ENCODE data around the gene KLF9. TPM values are rescaled to one million over a fixed set of nuclear protein-coding genes. Genes with fewer than 3 reads are reported as not detected.

KLF9 gene
- total and polyA plus RNA-seq, 4 experiments from 2014 or later, result 1.3 to 20.6 (median 11.3) TPM

DNA sequence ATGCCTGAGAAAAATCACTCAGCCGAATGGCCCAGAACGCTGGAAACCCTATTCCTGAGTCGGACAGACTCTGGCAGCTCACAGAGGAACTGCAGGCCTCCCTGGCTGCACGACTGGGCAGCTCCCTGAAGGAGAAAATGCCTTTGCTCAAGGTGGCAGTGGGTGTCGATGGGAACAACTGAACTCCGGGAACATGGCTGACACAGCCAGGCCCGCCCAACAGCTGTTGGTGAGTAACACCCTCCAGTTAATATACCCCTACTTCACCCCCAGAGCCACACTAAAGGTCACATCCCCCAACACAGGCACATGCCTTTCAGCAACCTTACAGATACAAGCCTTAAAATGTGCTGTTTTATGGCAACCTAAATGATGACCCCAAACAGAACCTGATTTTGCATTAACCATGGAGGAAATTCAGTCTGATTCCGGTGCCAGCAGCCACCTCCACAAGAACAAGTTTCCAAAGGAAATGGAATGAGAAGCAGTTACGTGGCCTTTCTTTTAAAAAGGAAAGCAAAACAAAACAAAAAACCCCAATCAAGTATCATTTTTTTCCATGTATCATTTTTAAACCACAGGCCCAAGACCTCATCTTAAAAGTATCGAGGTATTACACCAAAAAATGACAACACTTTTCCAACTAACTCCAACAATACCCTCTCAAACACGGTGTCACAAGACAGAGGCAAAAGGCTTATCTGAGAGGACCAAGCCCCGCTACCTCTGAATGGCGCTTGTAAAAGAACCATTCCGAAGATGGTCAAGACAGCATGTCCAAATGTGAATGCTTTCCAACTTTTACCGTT, 3.1 kb downstream of the KLF9 start:
- H3K27ac Mint-ChIP-seq, result peak overlapping the region; percentile 96 to 100 (median 98)
- CTCF ChIA-PET (ENCODE audit: partially characterized antibody), result interaction anchor here (0.6 to 1.7 kb wide), 9 partner anchors 9 to 191 kb away, joined by 3 to 13 read pairs (median 4); no protein-coding TSS in a partner anchor
- no peaks in the 10 kb centered on the region for H3K27me3 ChIP-seq (ENCODE audit: insufficient read depth, low read length)
- H3K9me3 Mint-ChIP-seq, result peaks cover 0 to 3% (median 0%) of the 10 kb centered on the region in 8 donors
- POLR2A ChIA-PET (ENCODE audit: partially characterized antibody), result interaction anchor here (1.0 to 5.9 kb wide), 17 partner anchors 9 to 191 kb away, joined by 3 to 104 read pairs (median 8); partner anchors contain the start of gene SMC5
- peaks cover 65% of the 10 kb centered on the region for H3K4me1 ChIP-seq (ENCODE audit: insufficient read depth, low read length)
- H3K36me3 ChIP-seq (ENCODE audit: insufficient read depth, low read length), result no peaks in the 10 kb centered on the region
- H3K4me3 Mint-ChIP-seq, result peak overlapping the region; percentile 94 to 100 (median 99)
- peak; percentile 55 to 72 (median 57) for DNase-seq
- peaks cover 44 to 75% (median 59%) of the 10 kb centered on the region in 4 donors for H3K4me1 Mint-ChIP-seq
- H3K27ac ChIP-seq (ENCODE audit: low read depth, low read length), result peak overlapping the region; percentile 98
- intact Hi-C loops (cut with micrococcal nuclease), result loop anchor here (1.0 to 10.0 kb wide), 12 partner anchors 9 to 1951 kb away; partner anchors contain the start of genes ABHD17B, APBA1, C9orf85 and CEMIP2
- H3K27me3 Mint-ChIP-seq, result peaks cover 0 to 2% of the 10 kb centered on the region in 2 donors
- H3K36me3 Mint-ChIP-seq, result peaks cover 0 to 23% of the 10 kb centered on the region in 2 donors
- H3K9me3 ChIP-seq (ENCODE audit: control insufficient read depth in 1 of 2, low read length in 2 of 2), result no peaks in the 10 kb centered on the region
- H3K4me3 ChIP-seq (ENCODE audit: low read length in 2 of 2), result peak overlapping the region; percentile 78 to 95

DNA sequence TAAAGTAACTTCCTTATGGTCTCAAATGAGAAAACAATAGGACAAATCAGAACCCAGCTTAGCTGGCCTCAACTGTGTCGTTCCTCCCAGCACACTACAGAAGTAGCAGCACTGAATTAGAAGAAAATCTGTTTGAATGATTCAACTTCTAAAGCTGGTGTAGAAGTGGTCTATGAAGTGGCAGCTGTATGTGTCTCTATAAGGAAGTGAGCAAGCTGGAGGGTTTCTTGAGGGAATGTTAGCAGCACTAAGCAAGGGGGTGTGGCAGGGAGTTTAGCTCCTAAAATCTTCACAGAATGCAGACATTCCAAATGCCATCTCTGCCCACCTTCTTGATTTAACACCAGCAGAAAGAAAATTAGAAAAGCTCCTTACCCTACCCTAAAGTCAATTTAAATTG, 4.1 kb downstream of the KLF9 start:
- H3K27ac ChIP-seq (ENCODE audit: low read depth, low read length), result peak overlapping the region; percentile 98
- Mint-ChIP-seq H3K9me3 (peaks cover 0 to 3% (median 0%) of the 10 kb centered on the region in 8 donors), H3K36me3 (peaks cover 0 to 23% of the 10 kb centered on the region in 2 donors), H3K4me1 (peaks cover 53 to 83% (median 67%) of the 10 kb centered on the region in 4 donors), H3K4me3 (peak overlapping the region; percentile 94 to 100 (median 99)), H3K27ac (peak overlapping the region; percentile 73 to 100 (median 98)), H3K27me3 (peaks cover 0 to 2% of the 10 kb centered on the region in 2 donors)
- no peaks in the 10 kb centered on the region for H3K27me3 ChIP-seq (ENCODE audit: insufficient read depth, low read length)
- peak overlapping the region; percentile 78 to 95 for H3K4me3 ChIP-seq (ENCODE audit: low read length in 2 of 2)
- no peaks in the 10 kb centered on the region for H3K36me3 ChIP-seq (ENCODE audit: insufficient read depth, low read length)
- ChIA-PET CTCF (ENCODE audit: partially characterized antibody) (interaction anchor here (0.7 to 1.6 kb wide), 7 partner anchors 8 to 192 kb away, joined by 3 to 13 read pairs (median 3); no protein-coding TSS in a partner anchor), POLR2A (ENCODE audit: partially characterized antibody) (interaction anchor here (1.1 to 5.9 kb wide), 7 partner anchors 9 to 153 kb away, joined by 3 to 104 read pairs (median 10); no protein-coding TSS in a partner anchor)
- DNase-seq, result no peak
- intact Hi-C loops (cut with micrococcal nuclease), result loop anchor here (1.0 to 10.0 kb wide), 12 partner anchors 12 to 1952 kb away; partner anchors contain the start of genes ABHD17B, APBA1, C9orf85 and CEMIP2
- peaks cover 74% of the 10 kb centered on the region for H3K4me1 ChIP-seq (ENCODE audit: insufficient read depth, low read length)
- H3K9me3 ChIP-seq (ENCODE audit: control insufficient read depth in 1 of 2, low read length in 2 of 2), result no peaks in the 10 kb centered on the region

DNA sequence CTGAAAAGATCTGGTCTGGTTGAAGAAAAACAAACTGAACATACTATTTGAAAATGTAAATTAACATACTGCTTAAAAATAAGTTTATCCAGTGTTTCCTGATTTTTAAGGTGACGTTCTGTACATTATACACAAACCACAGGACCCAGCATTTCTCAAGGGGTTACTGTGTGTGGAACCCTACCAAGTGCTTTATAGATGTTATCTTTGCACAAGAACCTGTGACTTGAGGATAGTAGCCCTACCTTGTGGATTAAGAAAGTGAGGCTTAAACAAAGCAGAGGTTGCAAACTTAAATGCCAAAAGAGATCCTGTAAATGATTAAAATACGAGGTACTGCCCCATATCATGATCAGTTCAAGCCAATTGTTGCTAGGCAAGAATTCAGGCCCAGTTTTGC, 4.7 kb downstream of the KLF9 start:
- Histone ChIP-seq H3K9me3 (ENCODE audit: control insufficient read depth in 1 of 2, low read length in 2 of 2) (no peaks in the 10 kb centered on the region), H3K4me3 (ENCODE audit: low read length in 2 of 2) (no peak overlapping the region), H3K36me3 (ENCODE audit: insufficient read depth, low read length) (no peaks in the 10 kb centered on the region), H3K4me1 (ENCODE audit: insufficient read depth, low read length) (peaks cover 72% of the 10 kb centered on the region), H3K27ac (ENCODE audit: low read depth, low read length) (peak overlapping the region; percentile 98), H3K27me3 (ENCODE audit: insufficient read depth, low read length) (no peaks in the 10 kb centered on the region)
- intact Hi-C loops (cut with micrococcal nuclease), result loop anchor here (1.0 to 10.0 kb wide), 12 partner anchors 11 to 1953 kb away; partner anchors contain the start of genes ABHD17B, APBA1, C9orf85 and CEMIP2
- Mint-ChIP-seq H3K27me3 (peaks cover 0 to 2% of the 10 kb centered on the region in 2 donors), H3K36me3 (peaks cover 0 to 23% of the 10 kb centered on the region in 2 donors), H3K4me1 (peaks cover 59 to 83% (median 70%) of the 10 kb centered on the region in 4 donors), H3K27ac (peak overlapping the region in 5 of 7 donors; percentile 8 to 100 (median 73)), H3K4me3 (peak overlapping the region; percentile 1 to 100 (median 98)), H3K9me3 (peaks cover 0 to 3% (median 0%) of the 10 kb centered on the region in 8 donors)
- CTCF ChIA-PET (ENCODE audit: partially characterized antibody), result interaction anchor here (0.9 to 1.6 kb wide), 2 partner anchors 9 to 193 kb away, joined by 3 to 7 read pairs; no protein-coding TSS in a partner anchor
- POLR2A ChIA-PET (ENCODE audit: partially characterized antibody), result interaction anchor here (1.5 to 5.9 kb wide), 5 partner anchors 8 to 154 kb away, joined by 8 to 104 read pairs (median 14); no protein-coding TSS in a partner anchor
- no peak for DNase-seq

GRCh38 chr9:70409280-70409679, 5.2 kb downstream of the KLF9 start:
- H3K4me1 ChIP-seq (ENCODE audit: insufficient read depth, low read length), result peaks cover 70% of the 10 kb centered on the region

DNA sequence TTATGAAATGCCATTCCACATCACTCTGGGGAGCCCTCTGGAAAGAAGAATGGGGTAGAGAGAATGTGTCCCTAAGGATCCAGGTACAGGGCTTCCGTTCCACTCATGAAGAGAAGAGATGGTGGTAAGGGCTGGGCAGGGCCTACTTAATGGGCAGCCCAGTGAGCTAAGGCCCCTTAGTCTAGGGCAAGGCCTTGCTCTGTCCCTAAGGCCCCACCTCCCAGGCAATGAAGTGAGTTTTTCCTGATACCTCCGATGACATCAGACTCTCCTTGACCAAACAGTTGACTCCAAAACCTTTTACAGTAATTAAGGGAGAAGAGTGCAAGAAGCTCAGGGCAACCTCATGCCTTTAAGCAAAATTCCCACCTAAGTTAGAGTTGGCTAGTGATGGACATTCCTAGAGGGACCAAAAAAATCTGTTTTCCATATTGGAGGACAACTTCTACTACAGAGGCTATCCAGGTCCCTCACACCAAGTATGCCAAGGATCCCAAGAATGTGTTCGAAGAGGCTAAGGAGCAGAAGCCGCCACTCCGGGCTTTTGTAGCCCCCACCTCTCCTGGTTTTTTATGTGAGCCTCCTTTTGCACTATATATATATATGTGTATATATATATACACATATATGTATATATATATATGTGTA, 5.9 kb downstream of the KLF9 start:
- H3K4me3 ChIP-seq (ENCODE audit: low read length in 2 of 2), result no peak overlapping the region
- H3K27ac ChIP-seq (ENCODE audit: low read depth, low read length), result no peak overlapping the region
- peaks cover 0 to under 1% (median 0%) of the 10 kb centered on the region in 8 donors for H3K9me3 Mint-ChIP-seq
- intact Hi-C loops (cut with micrococcal nuclease), result no loop called here
- H3K27ac Mint-ChIP-seq, result peak overlapping the region in 2 of 7 donors; percentile 30 to 81
- peaks cover 59 to 81% (median 69%) of the 10 kb centered on the region in 4 donors for H3K4me1 Mint-ChIP-seq
- no peaks in the 10 kb centered on the region for H3K9me3 ChIP-seq (ENCODE audit: control insufficient read depth in 1 of 2, low read length in 2 of 2)
- H3K27me3 ChIP-seq (ENCODE audit: insufficient read depth, low read length), result no peaks in the 10 kb centered on the region
- CTCF ChIA-PET (ENCODE audit: partially characterized antibody), result interaction anchor here (1.1 to 2.2 kb wide), 7 partner anchors 10 to 194 kb away, joined by 3 to 7 read pairs (median 4); no protein-coding TSS in a partner anchor
- POLR2A ChIA-PET (ENCODE audit: partially characterized antibody), result interaction anchor here (1.5 to 7.1 kb wide), 4 partner anchors 9 to 18 kb away, joined by 4 to 100 read pairs (median 42); no protein-coding TSS in a partner anchor
- no peaks in the 10 kb centered on the region for H3K36me3 ChIP-seq (ENCODE audit: insufficient read depth, low read length)
- no peak for DNase-seq
- H3K27me3 Mint-ChIP-seq, result no peaks in the 10 kb centered on the region
- H3K4me1 ChIP-seq (ENCODE audit: insufficient read depth, low read length), result peaks cover 72% of the 10 kb centered on the region
- H3K4me3 Mint-ChIP-seq, result peak overlapping the region in 4 of 8 donors; percentile 0 to 68 (median 8)
- H3K36me3 Mint-ChIP-seq, result peaks cover 0 to 18% of the 10 kb centered on the region in 2 donors

More at GRCh38 chr9:70409280-70409679, 5.2 kb downstream of the KLF9 start:
- DNase-seq, result no peak
- Histone ChIP-seq H3K27ac (ENCODE audit: low read depth, low read length) (no peak overlapping the region), H3K27me3 (ENCODE audit: insufficient read depth, low read length) (no peaks in the 10 kb centered on the region), H3K36me3 (ENCODE audit: insufficient read depth, low read length) (no peaks in the 10 kb centered on the region), H3K9me3 (ENCODE audit: control insufficient read depth in 1 of 2, low read length in 2 of 2) (no peaks in the 10 kb centered on the region), H3K4me3 (ENCODE audit: low read length in 2 of 2) (no peak overlapping the region)
- Mint-ChIP-seq H3K9me3 (peaks cover 0 to 3% (median 0%) of the 10 kb centered on the region in 8 donors), H3K27ac (peak overlapping the region in 1 of 7 donors; percentile 22), H3K36me3 (peaks cover 0 to 23% of the 10 kb centered on the region in 2 donors), H3K27me3 (peaks cover 0 to 2% of the 10 kb centered on the region in 2 donors), H3K4me1 (peaks cover 56 to 81% (median 68%) of the 10 kb centered on the region in 4 donors), H3K4me3 (peak overlapping the region in 2 of 8 donors; percentile 13 to 40)
- intact Hi-C loops (cut with micrococcal nuclease), result no loop called here
- POLR2A ChIA-PET (ENCODE audit: partially characterized antibody), result interaction anchor here (2.3 to 5.2 kb wide), 2 partner anchors 10 to 11 kb away, joined by 14 to 100 read pairs; no protein-coding TSS in a partner anchor
- CTCF ChIA-PET (ENCODE audit: partially characterized antibody), result interaction anchor here (1.5 kb wide), 1 partner anchor 9 kb away, joined by 3 read pairs; no protein-coding TSS in a partner anchor

DNA sequence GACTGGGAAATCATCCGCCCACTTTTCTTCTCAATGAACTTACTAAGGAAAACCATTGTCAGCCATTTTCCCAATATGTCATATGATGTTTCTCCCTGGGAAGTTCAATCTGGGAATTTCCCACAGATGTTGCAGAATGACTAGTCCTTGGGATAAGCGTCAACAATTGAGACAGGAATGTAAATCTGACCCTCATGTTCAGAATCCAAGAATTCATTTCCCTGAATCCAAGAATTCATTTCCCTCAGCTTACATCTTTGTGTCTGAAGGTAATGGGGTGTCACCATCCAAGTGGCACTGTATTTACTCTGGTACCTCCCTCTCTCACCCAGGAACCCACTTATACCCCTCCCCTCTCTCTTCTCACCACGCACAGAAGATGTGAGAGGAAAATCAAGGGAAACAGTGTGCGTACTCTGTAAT, 7.4 kb downstream of the KLF9 start:
- Mint-ChIP-seq H3K4me1 (peaks cover 67 to 92% (median 80%) of the 10 kb centered on the region in 4 donors), H3K4me3 (peak overlapping the region in 7 of 8 donors; percentile 32 to 89 (median 79)), H3K9me3 (no peaks in the 10 kb centered on the region), H3K27me3 (no peaks in the 10 kb centered on the region), H3K36me3 (peaks cover 0 to 12% of the 10 kb centered on the region in 2 donors), H3K27ac (peak overlapping the region in 5 of 7 donors; percentile 29 to 81 (median 74))
- H3K9me3 ChIP-seq (ENCODE audit: control insufficient read depth in 1 of 2, low read length in 2 of 2), result no peaks in the 10 kb centered on the region
- POLR2A ChIA-PET (ENCODE audit: partially characterized antibody), result interaction anchor here (1.5 to 7.1 kb wide), 2 partner anchors 13 to 16 kb away, joined by 4 to 69 read pairs; no protein-coding TSS in a partner anchor
- intact Hi-C loops (cut with micrococcal nuclease), result no loop called here
- CTCF ChIA-PET (ENCODE audit: partially characterized antibody), result interaction anchor here (1.2 to 2.2 kb wide), 2 partner anchors 63 to 78 kb away, joined by 3 to 6 read pairs; no protein-coding TSS in a partner anchor
- no peaks in the 10 kb centered on the region for H3K27me3 ChIP-seq (ENCODE audit: insufficient read depth, low read length)
- no peaks in the 10 kb centered on the region for H3K36me3 ChIP-seq (ENCODE audit: insufficient read depth, low read length)
- peaks cover 86% of the 10 kb centered on the region for H3K4me1 ChIP-seq (ENCODE audit: insufficient read depth, low read length)
- no peak for DNase-seq
- no peak overlapping the region for H3K4me3 ChIP-seq (ENCODE audit: low read length in 2 of 2)
- H3K27ac ChIP-seq (ENCODE audit: low read depth, low read length), result peak overlapping the region; percentile 14

Measured in CD4-positive, alpha-beta memory T cell (primary cell).